Heart left ventricle (tissue), 16 donors: ENCODE results near the gene ZP1. TPM values are rescaled to one million over a fixed set of nuclear protein-coding genes. Genes with fewer than 3 reads are reported as not detected.

Experiments
- ATAC-seq, 4 donors: fragments of 200-7000 bp; cut with Tn5 transposase; one replicate each; pipeline ENCODE4 v1.9.1; 2020 to 2022; ENCODE audit warnings: moderate library complexity in 4 of 4, mild to moderate bottlenecking in 3 of 4, moderate number of reproducible peaks in 1 of 4
- DNase-seq, 5 donors: peaks; one replicate each; pipeline ENCODE4 v3.0.0-alpha.2; 2020
- H3K27ac ChIP-seq, 12 donors: fragments of 200-600 bp; sonication (generic) in 4 of 12; one replicate each; pipeline versions ENCODE4 v1.5.0 to v1.8.0; 2016 to 2022; ENCODE audit warnings: mild to moderate bottlenecking in 2 of 12
- H3K27me3 ChIP-seq, 9 donors: fragments of 200-600 bp; sonication (generic) in 2 of 9; one replicate each; pipeline versions ENCODE4 v1.5.1 to v1.8.0; 2016 to 2022; ENCODE audit warnings: mild to moderate bottlenecking in 3 of 9
- H3K36me3 ChIP-seq, 9 donors: fragments of 200-600 bp; sonication (generic) in 2 of 9; one replicate each; pipeline versions ENCODE4 v1.5.0 to v1.8.0; 2018 to 2022; ENCODE audit warnings: mild to moderate bottlenecking in 2 of 9
- H3K4me1 ChIP-seq, 12 donors: fragments of 200-600 bp; sonication (generic) in 4 of 12; one replicate each; pipeline versions ENCODE4 v1.5.0 to v1.8.0; 2016 to 2022; ENCODE audit warnings: mild to moderate bottlenecking in 3 of 12
- H3K4me3 ChIP-seq, 12 donors: fragments of 200-600 bp; sonication (generic) in 4 of 12; one replicate each; pipeline versions ENCODE4 v1.5.0 to v1.8.0; 2017 to 2022; ENCODE audit warnings: mild to moderate bottlenecking in 9 of 12, moderate library complexity in 4 of 12
- H3K9me3 ChIP-seq, 12 donors: fragments of 200-600 bp; sonication (generic) in 4 of 12; one replicate each; pipeline versions ENCODE4 v1.5.0 to v1.8.0; 2016 to 2022; ENCODE audit warnings: mild to moderate bottlenecking in 1 of 12
- POLR2A ChIP-seq, 2 donors: fragments of 450-650 bp; IDR thresholded peaks; one replicate each; pipeline ENCODE4 v1.6.1; 2017; ENCODE audit warnings: antibody characterized with exemption in 2 of 2, mild to moderate bottlenecking in 2 of 2, moderate library complexity in 2 of 2
- WGBS, 4 donors: extraction: QIAGEN DNeasy Blood & Tissue Kit in 2 of 4; methylation state at CpG; one replicate each; pipeline versions ENCODE4 v1.1.5 to v1.1.7; 2013 to 2018; 5-methylcytosine and 5-hydroxymethylcytosine counted together
- intact Hi-C, 10 donors: fragments of 100-400 bp; cut with DNase I; formaldehyde crosslinking; loops; one replicate each; pipeline versions ENCODE4 v1.11.1 to v1.14.2; 2022
- polyA plus RNA-seq, 2 donors: library from polyadenylated mRNA; stranded (reverse); fragments of 200-250 nt; gene quantifications; one replicate each; pipeline ENCODE4 v1.2.3, GENCODE V29; 2013
- total RNA-seq, 9 donors: library from RNA; depleted of rRNA in 2 of 9; stranded (reverse); fragments of >200 nt in 2 of 9; fragmentation: NEBNext Ultra II Directional in 3 of 9; extraction: Animal tissue kit (Norgen Biotek cat#: 25700) in 3 of 9; gene quantifications; one replicate each; pipeline versions ENCODE4 v1.1.0 to v1.2.4, GENCODE V29; 2016 to 2023
- TF ChIP-seq, protein P1 (sequence below), 12 donors: fragments of 200-600 bp; sonication (generic) in 4 of 12; IDR thresholded peaks; one replicate each; pipeline versions ENCODE4 v1.5.0 to v1.8.0; 2018 to 2022; ENCODE audit warnings: antibody characterized with exemption in 12 of 12, mild to moderate bottlenecking in 5 of 12
- donor health status: ischemic (EF 13 %, LVEDD 7.1; RV severe dilation, severe dysfunction).
- donor health status: healthy with polysubstance abuse.
- donor health status: DM: no; HTN: yes; CAD: no.
- donor health status: DM: no; HTN: no; CAD: no.
- donor health status: ischemic (EF 25% LVEDD 6.9; RV normal size, moderate dysfunction).
- donor health status: ischemic (EF 25% LVEDD 5.7; RV mildly dilated, moderate dysfunction).
- donor health status: healthy.
- donor health status: DM: yes; HTN: yes; CAD: no.
- donor health status: ischemic (EF 35%, LVEDD 5.7; RV mildly dilated, moderate dysfunction).
- donor health status: nonischemic (EF 11% LVEDD 7.7; RV severe dilation, severe dysfunction).
- donor health status: DM: yes; HTN: yes; CAD: no.
- donor health status: PGD.
- donor health status: ischemic (EF 29% LVEDD 5.4; RV normal size, mild dysfunction).
- donor health status: nonischemic (EF 23%, LVEDD 6.1; RV moderate dilation, normal function).

Gene ZP1
- total and polyA plus RNA-seq, 11 donors: 0.15 to 0.95 (median 0.32) TPM; not detected in 7

DNA sequence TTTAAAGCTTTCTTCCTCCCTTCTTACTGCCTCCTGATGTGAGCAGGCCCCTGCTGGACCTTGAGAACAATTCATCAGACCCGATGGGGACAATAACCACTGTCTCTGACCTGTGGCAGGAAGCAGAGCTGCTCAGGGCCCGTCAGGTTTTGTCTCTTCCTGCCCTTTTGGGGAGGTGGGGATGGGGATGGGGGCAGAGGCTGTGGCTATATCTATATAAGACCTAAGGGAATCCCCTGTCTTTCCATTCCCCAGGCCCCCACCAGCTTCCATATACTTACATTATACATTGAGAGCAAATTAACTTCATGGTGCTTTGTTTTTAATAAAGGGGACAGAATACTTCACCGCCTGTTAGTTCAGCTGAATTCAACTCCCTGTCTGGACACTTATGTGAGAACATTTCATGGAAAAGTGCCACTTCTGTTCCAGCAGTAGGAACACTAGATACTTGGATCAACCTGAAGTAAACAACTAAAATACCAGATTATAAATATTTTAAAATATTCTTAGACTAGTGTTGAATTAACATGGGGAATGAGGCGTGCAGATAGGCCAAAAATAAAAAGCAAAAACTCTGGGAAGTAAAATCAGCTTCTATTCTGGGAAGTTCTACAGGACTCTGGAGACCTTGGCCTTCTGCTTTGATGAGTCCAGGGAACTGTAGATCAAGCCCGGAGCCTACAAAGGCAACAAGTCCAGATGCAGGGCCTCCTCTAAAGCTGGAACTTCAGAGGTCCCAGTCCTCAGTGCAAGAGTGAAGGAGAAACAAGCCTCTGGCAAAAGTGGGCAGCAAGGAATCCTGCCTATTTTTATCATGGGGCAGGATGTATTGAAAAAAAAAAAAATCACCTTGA is 11.1 kb downstream of the ZP1 start:
- ATAC-seq (peak; percentile 63 to 84 (median 73)), DNase-seq (peak in 1 of 5 donors; percentile 39)
- Histone ChIP-seq H3K4me1 (peaks cover 0 to 32% (median 6%) of the 10 kb centered on the region in 12 donors), H3K9me3 (no peaks in the 10 kb centered on the region), H3K27ac (peak overlapping the region; percentile 15 to 89 (median 58)), H3K27me3 (no peaks in the 10 kb centered on the region), H3K4me3 (no peak overlapping the region), H3K36me3 (peaks cover 0 to 32% (median 14%) of the 10 kb centered on the region in 9 donors)
- WGBS, 4 donors: 50 to 73% (median 59%) methylated on average over 5 of the region's 5 CpGs
- TF ChIP-seq, protein P1, sequence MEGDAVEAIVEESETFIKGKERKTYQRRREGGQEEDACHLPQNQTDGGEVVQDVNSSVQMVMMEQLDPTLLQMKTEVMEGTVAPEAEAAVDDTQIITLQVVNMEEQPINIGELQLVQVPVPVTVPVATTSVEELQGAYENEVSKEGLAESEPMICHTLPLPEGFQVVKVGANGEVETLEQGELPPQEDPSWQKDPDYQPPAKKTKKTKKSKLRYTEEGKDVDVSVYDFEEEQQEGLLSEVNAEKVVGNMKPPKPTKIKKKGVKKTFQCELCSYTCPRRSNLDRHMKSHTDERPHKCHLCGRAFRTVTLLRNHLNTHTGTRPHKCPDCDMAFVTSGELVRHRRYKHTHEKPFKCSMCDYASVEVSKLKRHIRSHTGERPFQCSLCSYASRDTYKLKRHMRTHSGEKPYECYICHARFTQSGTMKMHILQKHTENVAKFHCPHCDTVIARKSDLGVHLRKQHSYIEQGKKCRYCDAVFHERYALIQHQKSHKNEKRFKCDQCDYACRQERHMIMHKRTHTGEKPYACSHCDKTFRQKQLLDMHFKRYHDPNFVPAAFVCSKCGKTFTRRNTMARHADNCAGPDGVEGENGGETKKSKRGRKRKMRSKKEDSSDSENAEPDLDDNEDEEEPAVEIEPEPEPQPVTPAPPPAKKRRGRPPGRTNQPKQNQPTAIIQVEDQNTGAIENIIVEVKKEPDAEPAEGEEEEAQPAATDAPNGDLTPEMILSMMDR (IDR thresholded peaks at IDR 0.05): no peak
- TF ChIP-seq POLR2A (IDR thresholded peaks at IDR 0.05): no peak
- intact Hi-C loops: loop anchor here in 3 of 10 donors (5.0 kb wide), 2 partner anchors 36 to 41 kb away; partner anchors contain the start of gene CCDC86 (in 2 of the 3)

DNA sequence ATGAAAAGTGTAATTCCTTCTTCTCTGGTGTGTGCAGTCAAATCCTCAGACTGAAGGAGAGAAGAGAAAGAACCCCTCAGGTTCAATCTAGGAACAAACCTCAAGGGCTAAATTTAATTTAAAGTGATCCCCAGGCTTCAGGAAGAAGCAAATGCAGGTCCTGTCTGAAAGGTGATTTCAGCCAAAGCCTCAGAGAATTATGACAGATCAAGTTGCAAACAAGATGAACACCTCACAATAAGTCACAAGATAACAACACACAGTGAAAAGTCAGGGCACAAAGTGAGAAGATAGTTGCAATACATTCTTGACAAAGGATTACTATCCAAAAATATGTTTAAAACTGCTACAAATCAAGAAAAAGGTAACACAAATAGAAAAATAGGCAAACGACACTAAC is 11.8 kb downstream of the ZP1 start:
- H3K27ac ChIP-seq: peak overlapping the region in 11 of 12 donors; percentile 15 to 89 (median 53)
- no peak for ATAC-seq
- peaks cover 0 to 32% (median 6%) of the 10 kb centered on the region in 12 donors for H3K4me1 ChIP-seq
- no peaks in the 10 kb centered on the region for H3K27me3 ChIP-seq
- H3K36me3 ChIP-seq: peaks cover 0 to 32% (median 14%) of the 10 kb centered on the region in 9 donors
- TF ChIP-seq, protein P1 (IDR thresholded peaks at IDR 0.05): no peak
- no peak for TF ChIP-seq POLR2A (IDR thresholded peaks at IDR 0.05)
- 85 to 94% (median 91%) methylated on average over 1 of the region's 1 CpG for WGBS, 4 donors
- intact Hi-C loops: loop anchor here in 3 of 10 donors (5.0 kb wide), 2 partner anchors 37 to 42 kb away; partner anchors contain the start of gene CCDC86 (in 2 of the 3)
- no peaks in the 10 kb centered on the region for H3K9me3 ChIP-seq
- no peak for DNase-seq
- no peak overlapping the region for H3K4me3 ChIP-seq

DNA sequence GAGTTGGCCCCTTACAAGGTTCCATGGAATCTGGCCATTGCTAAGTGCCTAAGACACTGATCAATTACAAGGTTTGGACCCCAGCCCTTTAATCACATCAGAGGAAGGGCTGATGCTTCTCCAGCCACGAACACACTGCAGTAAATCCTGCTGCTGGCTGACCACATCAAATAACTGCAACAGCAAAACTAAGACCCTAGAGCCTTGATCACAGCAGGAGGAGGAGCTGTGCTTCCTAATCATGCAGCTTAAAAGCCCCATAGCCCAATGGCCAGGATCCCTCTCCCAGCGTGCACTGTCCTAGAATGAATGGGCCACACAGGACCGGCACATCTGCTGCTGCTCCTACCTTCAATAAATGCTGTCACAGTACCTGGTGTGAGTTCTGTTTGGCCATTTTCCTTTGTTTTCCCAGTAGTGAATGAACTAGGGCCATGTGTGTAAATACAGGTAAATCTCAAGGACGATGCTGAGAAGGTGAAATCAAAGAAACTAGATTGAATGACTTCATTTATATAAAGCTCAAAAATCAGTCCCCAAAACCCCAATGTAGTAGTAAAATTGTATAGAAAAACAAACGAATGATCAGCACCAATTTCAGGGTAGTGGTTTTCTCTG is 12.7 kb downstream of the ZP1 start:
- intact Hi-C loops: loop anchor here in 3 of 10 donors (5.0 kb wide), 2 partner anchors 38 to 43 kb away; partner anchors contain the start of gene CCDC86 (in 2 of the 3)
- no peak overlapping the region for H3K4me3 ChIP-seq
- no peaks in the 10 kb centered on the region for H3K9me3 ChIP-seq
- 89 to 93% (median 91%) methylated on average over 5 of the region's 5 CpGs for WGBS, 4 donors
- H3K4me1 ChIP-seq: peaks cover 0 to 25% (median 6%) of the 10 kb centered on the region in 12 donors
- H3K36me3 ChIP-seq: peaks cover 0 to 32% (median 14%) of the 10 kb centered on the region in 9 donors
- DNase-seq: no peak
- no peak for TF ChIP-seq POLR2A (IDR thresholded peaks at IDR 0.05)
- TF ChIP-seq, protein P1 (IDR thresholded peaks at IDR 0.05): no peak
- H3K27ac ChIP-seq: peak overlapping the region in 2 of 12 donors; percentile 65 to 77
- no peaks in the 10 kb centered on the region for H3K27me3 ChIP-seq
- ATAC-seq: no peak
